HCT116 (cell line): ENCODE data around the gene SLC37A3. TPM values are rescaled to one million over a fixed set of nuclear protein-coding genes. Genes with fewer than 3 reads are reported as not detected.

Experiments
- EGR1 ChIP-seq: IDR thresholded peaks from 2 replicates; pipeline ENCODE4 v1.6.1; 2012; ENCODE audit warnings: low read depth
- EZH2 ChIP-seq: fragments of 200-600 bp; sonication (generic); IDR thresholded peaks from 2 replicates; pipeline ENCODE4 v1.6.1; 2017; ENCODE audit warnings: antibody characterized with exemption, mixed run types
- FOSL1 ChIP-seq: IDR thresholded peaks from 2 replicates; pipeline ENCODE4 v1.6.1; 2012; ENCODE audit warnings: low read depth
- JUND ChIP-seq: IDR thresholded peaks from 2 replicates; pipeline ENCODE4 v1.6.1; 2012
- POLR2A ChIP-seq: IDR thresholded peaks from 2 replicates; pipeline ENCODE4 v1.7.0; 2011; ENCODE audit warnings: borderline replicate concordance; ENCODE audit not compliant: insufficient read depth, insufficient read length; ENCODE audit errors: extremely low read depth
- SRF ChIP-seq: IDR thresholded peaks from 2 replicates; pipeline ENCODE4 v1.6.1; 2012; ENCODE audit warnings: low read depth
- YY1 ChIP-seq: IDR thresholded peaks from 2 replicates; pipeline ENCODE4 v1.6.1; 2011; ENCODE audit warnings: low read length, low read depth, moderate library complexity, mild to moderate bottlenecking; ENCODE audit not compliant: insufficient replicate concordance; ENCODE audit errors: extremely low read depth
- ZFX ChIP-seq: fragments of 450-650 bp; IDR thresholded peaks from 2 replicates; pipeline ENCODE4 v1.6.1; 2017
- ZNF274 ChIP-seq: fragments of 200-500 bp; sonication (Bioruptor generic); IDR thresholded peaks from 2 replicates; pipeline ENCODE4 v1.6.1; 2014; ENCODE audit warnings: mild to moderate bottlenecking, low read depth, low read length, inconsistent platforms
- total RNA-seq: library from RNA; stranded (reverse); gene quantifications from one replicate; pipeline ENCODE4 v1.2.1, GENCODE V29; 2021; ENCODE audit not compliant: unreplicated experiment
- TF ChIP-seq, protein P1 (sequence below): IDR thresholded peaks from 2 replicates; pipeline ENCODE4 v1.6.1; 2011; ENCODE audit warnings: mild to moderate bottlenecking, low read length, moderate library complexity; ENCODE audit not compliant: insufficient replicate concordance; ENCODE audit errors: extremely low read depth
- TF ChIP-seq, protein P2 (sequence below): IDR thresholded peaks from 2 replicates; pipeline ENCODE4 v1.6.1; 2012; ENCODE audit warnings: low read depth
- TF ChIP-seq, protein P3 (sequence below): IDR thresholded peaks from 2 replicates; pipeline ENCODE4 v1.6.1; 2012

Gene SLC37A3
- total RNA-seq, 1 experiment from 2014 or later: 41.8 TPM

DNA sequence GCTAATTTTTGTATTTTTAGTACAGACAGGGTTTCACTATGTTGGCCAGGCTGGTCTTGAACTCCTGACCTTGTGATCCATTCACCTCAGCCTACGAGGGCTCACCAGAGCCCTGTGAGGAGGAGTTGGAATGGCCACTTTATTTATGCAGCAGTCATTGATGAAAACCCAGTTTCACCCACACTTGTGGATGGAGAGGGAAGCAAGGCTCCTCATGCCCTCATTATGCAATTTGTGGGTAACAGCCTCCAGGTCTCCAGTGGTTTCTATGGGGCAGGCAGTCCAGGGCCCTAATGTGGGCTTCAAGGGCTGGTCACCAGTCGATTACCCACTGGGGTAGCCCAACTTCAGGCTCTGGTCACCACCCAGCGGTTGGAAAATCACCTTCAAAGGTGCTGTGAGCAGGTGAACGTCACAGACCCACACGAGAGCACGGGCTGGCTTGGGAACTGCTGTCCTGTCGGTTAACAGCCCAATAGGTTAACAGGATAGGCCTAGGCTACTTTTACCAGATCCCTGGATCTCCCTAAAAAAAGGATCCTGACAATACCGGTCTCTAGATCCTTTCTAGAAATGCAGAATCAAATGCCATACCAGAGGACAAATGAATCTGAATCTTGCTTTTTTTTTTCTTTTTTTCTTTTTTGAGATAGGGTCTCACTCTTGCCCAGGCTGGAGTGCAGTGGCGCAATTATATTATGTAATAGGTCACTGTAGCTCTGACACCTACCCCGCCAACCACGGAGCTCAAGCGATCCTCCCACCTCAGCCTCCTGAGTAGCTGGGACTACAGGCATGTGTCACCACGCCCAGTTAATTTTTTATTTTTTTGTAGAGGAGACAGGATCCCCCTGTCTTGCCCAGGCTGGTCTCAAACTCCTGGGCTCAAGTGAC, 97.8 kb downstream of the SLC37A3 start (continued):
- TF ChIP-seq, protein P1, sequence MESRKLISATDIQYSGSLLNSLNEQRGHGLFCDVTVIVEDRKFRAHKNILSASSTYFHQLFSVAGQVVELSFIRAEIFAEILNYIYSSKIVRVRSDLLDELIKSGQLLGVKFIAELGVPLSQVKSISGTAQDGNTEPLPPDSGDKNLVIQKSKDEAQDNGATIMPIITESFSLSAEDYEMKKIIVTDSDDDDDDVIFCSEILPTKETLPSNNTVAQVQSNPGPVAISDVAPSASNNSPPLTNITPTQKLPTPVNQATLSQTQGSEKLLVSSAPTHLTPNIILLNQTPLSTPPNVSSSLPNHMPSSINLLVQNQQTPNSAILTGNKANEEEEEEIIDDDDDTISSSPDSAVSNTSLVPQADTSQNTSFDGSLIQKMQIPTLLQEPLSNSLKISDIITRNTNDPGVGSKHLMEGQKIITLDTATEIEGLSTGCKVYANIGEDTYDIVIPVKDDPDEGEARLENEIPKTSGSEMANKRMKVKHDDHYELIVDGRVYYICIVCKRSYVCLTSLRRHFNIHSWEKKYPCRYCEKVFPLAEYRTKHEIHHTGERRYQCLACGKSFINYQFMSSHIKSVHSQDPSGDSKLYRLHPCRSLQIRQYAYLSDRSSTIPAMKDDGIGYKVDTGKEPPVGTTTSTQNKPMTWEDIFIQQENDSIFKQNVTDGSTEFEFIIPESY: no peak
- TF ChIP-seq YY1: no peak
- no peak for TF ChIP-seq ZFX
- no peak for TF ChIP-seq EGR1
- no peak for TF ChIP-seq POLR2A
- no peak for TF ChIP-seq JUND
- TF ChIP-seq, protein P2, sequence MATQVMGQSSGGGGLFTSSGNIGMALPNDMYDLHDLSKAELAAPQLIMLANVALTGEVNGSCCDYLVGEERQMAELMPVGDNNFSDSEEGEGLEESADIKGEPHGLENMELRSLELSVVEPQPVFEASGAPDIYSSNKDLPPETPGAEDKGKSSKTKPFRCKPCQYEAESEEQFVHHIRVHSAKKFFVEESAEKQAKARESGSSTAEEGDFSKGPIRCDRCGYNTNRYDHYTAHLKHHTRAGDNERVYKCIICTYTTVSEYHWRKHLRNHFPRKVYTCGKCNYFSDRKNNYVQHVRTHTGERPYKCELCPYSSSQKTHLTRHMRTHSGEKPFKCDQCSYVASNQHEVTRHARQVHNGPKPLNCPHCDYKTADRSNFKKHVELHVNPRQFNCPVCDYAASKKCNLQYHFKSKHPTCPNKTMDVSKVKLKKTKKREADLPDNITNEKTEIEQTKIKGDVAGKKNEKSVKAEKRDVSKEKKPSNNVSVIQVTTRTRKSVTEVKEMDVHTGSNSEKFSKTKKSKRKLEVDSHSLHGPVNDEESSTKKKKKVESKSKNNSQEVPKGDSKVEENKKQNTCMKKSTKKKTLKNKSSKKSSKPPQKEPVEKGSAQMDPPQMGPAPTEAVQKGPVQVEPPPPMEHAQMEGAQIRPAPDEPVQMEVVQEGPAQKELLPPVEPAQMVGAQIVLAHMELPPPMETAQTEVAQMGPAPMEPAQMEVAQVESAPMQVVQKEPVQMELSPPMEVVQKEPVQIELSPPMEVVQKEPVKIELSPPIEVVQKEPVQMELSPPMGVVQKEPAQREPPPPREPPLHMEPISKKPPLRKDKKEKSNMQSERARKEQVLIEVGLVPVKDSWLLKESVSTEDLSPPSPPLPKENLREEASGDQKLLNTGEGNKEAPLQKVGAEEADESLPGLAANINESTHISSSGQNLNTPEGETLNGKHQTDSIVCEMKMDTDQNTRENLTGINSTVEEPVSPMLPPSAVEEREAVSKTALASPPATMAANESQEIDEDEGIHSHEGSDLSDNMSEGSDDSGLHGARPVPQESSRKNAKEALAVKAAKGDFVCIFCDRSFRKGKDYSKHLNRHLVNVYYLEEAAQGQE: no peak
- TF ChIP-seq FOSL1: no peak
- no peak for TF ChIP-seq ZNF274
- no peak for TF ChIP-seq EZH2
- TF ChIP-seq, protein P3, sequence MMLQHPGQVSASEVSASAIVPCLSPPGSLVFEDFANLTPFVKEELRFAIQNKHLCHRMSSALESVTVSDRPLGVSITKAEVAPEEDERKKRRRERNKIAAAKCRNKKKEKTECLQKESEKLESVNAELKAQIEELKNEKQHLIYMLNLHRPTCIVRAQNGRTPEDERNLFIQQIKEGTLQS: no peak
- TF ChIP-seq SRF: no peak
- TF ChIP-seq, all 23 proteins: peak for 0
